Tibial nerve (tissue), 4 donors: ENCODE measurements around the gene PRELP.

Experiments
- CTCF ChIP-seq, 5 experiments: fragments of 200-600 bp in 3 of 5; fragments of 450-650 bp in 2 of 5; sonication (generic) in 3 of 5; IDR thresholded peaks; one replicate each; pipeline ENCODE4 v1.5.1; 2016 to 2019; ENCODE audit warnings: antibody characterized with exemption in 5 of 5, mild to moderate bottlenecking in 3 of 5, moderate library complexity in 2 of 5
- EP300 ChIP-seq, 2 donors: sonication (generic); formaldehyde crosslinking; IDR thresholded peaks; one replicate each; pipeline ENCODE4 v1.6.1; 2017; ENCODE audit warnings: antibody characterized with exemption in 2 of 2, mild to moderate bottlenecking in 1 of 2
- POLR2A ChIP-seq, 2 donors: fragments of 450-650 bp; IDR thresholded peaks; one replicate each; pipeline ENCODE4 v1.6.1; 2017; ENCODE audit warnings: antibody characterized with exemption in 2 of 2, mild to moderate bottlenecking in 2 of 2, moderate library complexity in 2 of 2

GRCh38 chr1:203455706-203456105, 19.9 kb upstream of the PRELP start:
- TF ChIP-seq CTCF (IDR thresholded peaks at IDR 0.05) (no peak), EP300 (IDR thresholded peaks at IDR 0.05) (no peak), POLR2A (IDR thresholded peaks at IDR 0.05) (no peak)
